Hematopoietic multipotent progenitor cell (in vitro differentiated cells): Measurements from ENCODE around the gene GRM6. TPM values are rescaled to one million over a fixed set of nuclear protein-coding genes. Genes with fewer than 3 reads are reported as not detected.

ENCODE experiments used
- DNase-seq, 3 donors: peaks; one replicate each; pipeline ENCODE4 v3.0.0-alpha.2; 2011 to 2015; ENCODE audit warnings: low read depth in 2 of 3, low spot score in 2 of 3
- total RNA-seq: library from RNA; depleted of rRNA; stranded (reverse); fragments of >200 nt; gene quantifications from one replicate; pipeline ENCODE4 v1.2.3, GENCODE V29; 2012

GRM6 gene
- total RNA-seq, 1 donor: not detected

DNA sequence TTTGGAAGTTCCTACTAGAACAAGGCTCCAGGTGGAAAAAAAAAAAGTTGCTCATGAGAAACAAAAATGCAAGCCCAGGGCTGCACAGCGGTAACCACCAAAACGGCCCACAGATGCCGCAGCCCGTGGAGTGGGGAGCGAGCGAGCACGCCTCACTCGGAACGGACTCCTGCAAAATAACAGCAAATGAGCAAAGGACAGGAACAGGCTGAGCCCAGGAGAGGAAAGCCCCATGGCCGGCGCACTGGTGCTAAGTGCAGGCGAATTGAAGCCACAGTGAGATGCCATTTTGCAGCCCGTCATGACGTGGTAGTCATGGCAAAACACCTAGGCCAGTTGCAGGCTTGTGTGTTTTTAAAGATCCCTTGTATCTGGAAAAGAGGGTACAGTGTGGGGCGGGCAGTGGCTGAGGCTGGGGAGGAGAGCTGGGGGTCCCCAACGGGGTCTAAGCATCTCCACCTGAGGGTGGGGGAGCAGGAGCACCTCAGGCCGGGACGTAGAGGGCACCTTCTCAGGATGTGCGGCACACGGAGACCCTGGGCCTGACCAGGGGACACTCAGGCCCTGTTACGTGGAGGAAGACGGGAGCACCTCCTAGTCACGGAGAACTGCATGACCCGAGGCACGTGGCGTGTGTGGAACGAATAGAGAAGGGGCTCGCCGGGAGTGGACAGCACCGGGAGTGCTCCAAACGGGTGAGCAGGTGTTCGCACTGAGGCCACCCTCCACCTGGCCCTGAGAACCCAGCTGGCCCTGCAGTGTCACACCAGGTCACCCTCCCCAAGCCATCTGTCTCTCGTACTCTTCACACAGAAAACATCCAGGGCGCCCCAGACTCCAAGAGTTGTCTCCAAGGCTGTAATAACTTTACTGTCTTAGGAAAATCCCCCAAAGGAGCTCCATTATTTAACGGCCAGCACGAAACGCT is 10.7 kb downstream of the GRM6 start:
- DNase-seq: no peak

DNA sequence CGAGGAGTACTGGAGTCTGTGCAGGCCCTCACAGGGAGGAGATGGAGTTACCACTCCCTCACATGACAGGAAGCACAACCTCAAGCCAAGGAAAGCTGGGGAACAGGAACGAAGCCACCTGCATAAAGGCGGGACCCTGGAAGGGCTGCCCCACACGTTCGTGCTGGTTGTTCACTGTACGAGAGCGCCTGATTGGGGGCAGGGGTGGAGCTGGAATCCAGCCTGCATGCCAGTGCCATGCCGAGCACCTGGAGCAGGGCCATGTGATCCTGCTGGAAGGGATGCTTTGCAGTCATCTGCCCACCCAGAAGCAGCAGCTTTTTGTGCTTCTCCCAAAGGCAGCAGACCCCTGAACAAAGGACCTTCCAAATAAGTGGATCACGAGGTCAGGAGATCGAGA is 11.4 kb downstream of the GRM6 start:
- no peak for DNase-seq

DNA sequence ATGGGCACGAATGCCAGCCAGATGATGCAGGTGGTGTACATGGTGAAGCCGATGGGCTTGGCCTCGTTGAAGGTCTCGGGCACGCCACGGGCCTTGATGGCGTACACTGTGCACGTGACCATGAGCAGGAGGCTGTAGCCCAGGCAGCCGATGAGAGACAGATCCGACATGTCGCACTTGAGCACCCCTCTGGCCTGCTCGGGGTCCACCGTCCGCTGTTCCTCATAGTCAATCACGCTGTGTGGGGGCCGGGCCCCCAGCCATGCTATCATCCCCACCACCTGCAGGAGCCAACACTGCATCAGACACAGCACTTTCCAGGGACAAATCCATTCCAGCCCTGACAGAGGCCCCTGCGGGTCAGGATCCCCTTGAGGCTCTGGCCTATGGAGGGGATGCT is 12.2 kb downstream of the GRM6 start:
- DNase-seq: no peak

DNA sequence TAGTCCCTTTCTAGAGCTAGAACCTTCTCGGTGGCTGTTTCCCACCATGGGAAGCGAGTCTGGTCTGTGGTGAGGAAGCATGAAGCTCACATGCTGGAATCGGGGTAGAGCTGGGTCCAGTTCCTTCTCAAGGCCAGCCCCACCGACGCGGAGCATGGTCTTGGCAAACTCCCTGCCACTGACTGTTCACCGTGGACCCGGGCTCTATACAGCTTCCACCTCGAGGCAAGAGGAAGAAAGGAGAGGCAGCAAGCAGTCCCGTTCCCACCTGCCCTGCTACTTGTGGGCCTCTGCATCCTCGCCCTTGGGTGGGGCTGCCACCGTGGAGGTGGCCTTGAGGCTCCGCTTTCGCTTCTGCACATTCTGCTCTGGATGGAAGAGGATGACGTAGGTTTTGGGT is 13.7 kb downstream of the GRM6 start:
- DNase-seq: no peak

DNA sequence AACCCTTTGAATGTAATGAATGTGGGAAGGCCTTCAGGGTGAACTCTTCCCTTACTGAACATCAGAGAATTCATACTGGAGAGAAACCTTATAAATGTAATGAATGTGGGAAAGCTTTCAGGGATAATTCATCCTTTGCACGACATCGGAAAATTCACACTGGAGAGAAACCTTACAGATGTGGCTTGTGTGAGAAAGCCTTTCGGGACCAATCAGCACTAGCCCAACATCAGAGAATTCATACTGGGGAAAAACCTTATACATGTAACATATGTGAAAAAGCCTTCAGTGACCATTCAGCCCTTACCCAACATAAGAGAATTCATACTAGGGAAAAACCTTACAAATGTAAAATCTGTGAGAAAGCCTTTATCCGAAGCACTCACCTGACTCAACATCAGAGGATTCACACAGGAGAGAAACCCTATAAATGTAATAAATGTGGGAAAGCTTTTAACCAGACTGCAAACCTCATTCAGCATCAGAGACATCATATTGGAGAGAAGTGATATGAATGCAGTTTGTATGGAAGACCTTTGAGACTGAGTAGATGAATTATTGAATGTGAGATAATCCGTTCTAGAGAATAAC is 29.6 kb downstream of the GRM6 start:
- no peak for DNase-seq

DNA sequence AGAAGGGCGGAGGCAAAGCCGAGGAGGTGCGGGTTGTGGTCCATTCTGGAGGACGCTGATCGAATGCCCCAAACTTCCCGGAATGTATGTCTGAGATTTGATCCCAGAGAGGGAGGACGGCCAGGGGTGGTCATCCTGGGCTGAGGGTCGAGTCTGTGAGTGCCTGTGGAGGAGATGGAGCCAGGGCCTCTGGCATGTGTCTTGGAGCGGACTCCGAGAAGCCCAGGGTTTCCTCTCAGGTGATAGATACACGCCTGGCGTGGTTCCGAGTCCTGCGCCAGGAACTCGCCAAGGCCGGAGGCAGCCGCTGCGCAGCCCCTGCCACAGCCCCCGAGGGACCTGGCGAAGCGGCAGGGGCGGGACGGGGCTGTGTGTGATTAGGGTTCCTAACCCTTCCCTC is 53.8 kb downstream of the GRM6 start:
- DNase-seq: no peak

DNA sequence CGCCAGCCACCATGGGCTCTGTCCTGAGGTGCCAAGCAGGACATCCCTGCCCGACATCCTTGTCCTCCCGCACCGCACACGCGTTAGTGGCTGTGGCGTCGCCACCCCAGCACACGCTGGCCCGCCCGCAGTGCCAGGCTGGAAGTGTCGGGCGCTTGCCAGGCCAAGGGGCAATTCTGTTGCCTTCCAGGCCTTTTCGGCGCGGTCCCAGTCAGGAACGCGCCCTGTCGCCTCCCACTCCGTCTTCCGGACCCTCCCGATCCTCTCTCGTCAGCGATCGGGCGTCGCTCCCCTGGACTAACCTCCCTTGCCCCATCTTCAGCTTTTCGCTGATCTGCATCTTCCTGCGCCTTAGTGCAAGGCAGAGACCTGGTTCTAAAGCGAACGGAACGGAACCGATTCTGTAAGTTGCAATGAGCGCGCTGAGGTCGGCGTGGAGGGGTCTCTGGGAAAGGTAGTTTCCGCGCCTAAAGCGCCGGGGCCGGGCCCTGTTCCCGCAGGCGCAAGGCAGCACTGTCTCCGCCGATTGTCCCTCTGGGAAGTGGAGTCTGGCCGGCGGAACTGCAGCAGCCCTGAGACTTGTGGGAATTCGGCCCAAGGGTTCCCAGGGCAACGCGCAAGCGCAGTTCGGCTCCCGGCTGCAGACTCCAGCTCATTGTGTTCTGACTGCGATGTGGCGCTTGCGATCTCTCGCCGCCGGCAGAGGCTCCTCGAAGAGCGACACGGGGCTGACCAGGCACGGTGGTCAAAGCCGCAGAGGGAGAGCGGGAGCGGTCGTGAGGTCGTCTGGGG is 54.4 kb downstream of the GRM6 start, which contains the start of gene ZNF454:
Gene ZNF454 (plus strand): TSS at position 630 of the 792 bp plus-strand sequence. CDS start 1,594 bp downstream, outside the sequence.
- DNase-seq: peak in 2 of 3 donors; percentile 31 to 44

DNA sequence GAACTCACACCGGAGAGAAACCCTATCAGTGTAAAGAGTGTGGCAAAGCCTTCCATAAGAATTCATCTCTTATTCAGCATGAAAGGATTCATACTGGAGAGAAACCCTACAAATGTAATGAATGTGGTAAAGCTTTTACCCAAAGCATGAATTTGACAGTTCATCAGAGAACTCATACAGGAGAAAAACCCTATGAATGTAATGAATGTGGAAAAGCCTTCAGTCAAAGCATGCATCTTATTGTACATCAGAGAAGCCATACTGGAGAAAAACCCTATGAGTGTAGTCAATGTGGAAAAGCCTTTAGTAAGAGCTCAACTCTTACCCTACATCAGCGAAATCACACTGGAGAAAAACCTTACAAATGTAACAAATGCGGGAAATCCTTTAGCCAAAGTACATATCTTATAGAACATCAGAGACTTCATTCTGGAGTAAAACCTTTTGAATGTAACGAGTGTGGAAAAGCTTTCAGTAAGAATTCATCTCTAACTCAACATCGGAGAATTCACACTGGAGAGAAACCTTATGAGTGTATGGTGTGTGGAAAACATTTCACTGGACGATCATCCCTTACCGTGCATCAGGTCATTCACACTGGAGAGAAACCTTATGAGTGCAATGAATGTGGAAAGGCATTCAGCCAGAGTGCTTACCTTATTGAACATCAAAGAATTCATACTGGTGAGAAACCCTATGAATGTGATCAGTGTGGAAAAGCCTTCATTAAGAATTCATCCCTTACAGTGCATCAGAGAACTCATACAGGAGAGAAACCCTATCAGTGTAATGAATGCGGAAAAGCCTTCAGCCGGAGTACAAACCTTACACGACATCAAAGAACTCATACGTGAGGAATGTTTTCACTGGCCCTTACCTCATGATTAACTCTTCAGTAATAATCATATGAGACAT is 63.0 kb downstream of the GRM6 start:
- DNase-seq: no peak

Other genes starting within 250 kb of the GRM6 start
- gene ZNF354B, start 135.4 kb downstream of the GRM6 start, total RNA-seq: 8.6 TPM
- 0.27 TPM for gene ZFP2, start 99.4 kb downstream of the GRM6 start, total RNA-seq
- 0.54 TPM for gene ZNF454, start 54.1 kb downstream of the GRM6 start, total RNA-seq
- gene ZNF879, start 28.5 kb upstream of the GRM6 start, total RNA-seq: 5.4 TPM
- 3.2 TPM for gene ZNF354C, start 65.1 kb upstream of the GRM6 start, total RNA-seq